Activated naive CD8-positive, alpha-beta T cell (primary cell): ENCODE data around the gene IFIT5.
"Not testable (repeated sequence)": the region's sequence is repeated elsewhere in the genome, so short reads cannot be mapped to it uniquely, and the experiment has no call there.

Experiments used
- H3K27ac Mint-ChIP-seq: one replicate; pipeline ENCODE4 v1.8.0; 2021; ENCODE audit warnings: mixed read lengths
- H3K27me3 Mint-ChIP-seq: one replicate; pipeline ENCODE4 v1.8.0; 2021; ENCODE audit warnings: mixed read lengths
- H3K36me3 Mint-ChIP-seq: one replicate; pipeline ENCODE4 v1.8.0; 2021; ENCODE audit warnings: mixed read lengths
- H3K4me1 Mint-ChIP-seq: one replicate; pipeline ENCODE4 v1.8.0; 2021; ENCODE audit warnings: low read depth, mixed read lengths
- H3K4me3 Mint-ChIP-seq: one replicate; pipeline ENCODE4 v1.8.0; 2021; ENCODE audit warnings: mild to moderate bottlenecking, mixed read lengths
- H3K9me3 Mint-ChIP-seq: one replicate; pipeline ENCODE4 v1.8.0; 2021; ENCODE audit warnings: low read depth, mixed read lengths

Gene IFIT5

DNA sequence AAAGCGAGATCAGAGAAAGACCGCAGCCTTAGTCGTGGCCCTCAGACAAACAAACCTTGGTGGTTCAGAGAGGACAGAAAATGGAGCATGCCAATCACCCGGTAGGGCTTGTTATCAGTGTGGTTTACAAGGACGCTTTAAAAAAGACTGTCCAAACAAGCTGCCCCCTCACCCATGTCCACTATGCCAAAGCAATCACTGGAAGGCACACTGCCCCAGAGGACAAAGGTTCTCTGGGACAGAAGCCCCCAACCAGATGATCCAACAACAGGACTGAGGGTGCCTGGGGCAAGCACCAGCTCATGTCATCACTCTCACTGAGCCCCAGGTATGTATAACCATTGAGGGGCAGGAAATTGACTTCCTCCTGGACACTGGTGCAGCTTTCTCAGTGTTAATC, 5.1 kb upstream of the IFIT5 start:
- not testable (repeated sequence) for H3K9me3 Mint-ChIP-seq, H3K27ac Mint-ChIP-seq, H3K27me3 Mint-ChIP-seq, H3K4me3 Mint-ChIP-seq
- Mint-ChIP-seq H3K36me3 (peaks cover 19% of the 10 kb centered on the region), H3K4me1 (peaks cover 20% of the 10 kb centered on the region)

DNA sequence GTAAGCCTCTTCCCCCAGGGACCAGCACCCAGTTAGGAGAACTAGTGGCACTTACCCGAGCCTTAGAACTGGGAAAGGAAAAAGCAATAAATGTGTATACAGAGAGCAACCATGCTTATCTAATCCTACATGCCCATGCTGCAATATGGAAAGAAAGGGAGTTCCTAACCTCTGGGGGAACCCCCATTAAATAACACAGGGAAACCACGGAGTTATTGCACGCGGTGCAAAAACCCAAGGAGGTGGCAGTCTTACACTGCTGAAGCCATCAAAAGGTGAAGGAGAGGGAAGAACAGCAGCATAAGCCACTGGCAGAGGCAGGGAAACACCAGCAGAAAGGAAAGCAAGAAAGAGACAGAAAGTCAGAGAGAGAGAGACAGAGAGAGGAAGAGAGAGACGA, 3.8 kb upstream of the IFIT5 start:
- not testable (repeated sequence) for H3K9me3 Mint-ChIP-seq, H3K4me3 Mint-ChIP-seq, H3K27me3 Mint-ChIP-seq, H3K27ac Mint-ChIP-seq
- Mint-ChIP-seq H3K36me3 (peaks cover 14% of the 10 kb centered on the region), H3K4me1 (peaks cover 25% of the 10 kb centered on the region)

DNA sequence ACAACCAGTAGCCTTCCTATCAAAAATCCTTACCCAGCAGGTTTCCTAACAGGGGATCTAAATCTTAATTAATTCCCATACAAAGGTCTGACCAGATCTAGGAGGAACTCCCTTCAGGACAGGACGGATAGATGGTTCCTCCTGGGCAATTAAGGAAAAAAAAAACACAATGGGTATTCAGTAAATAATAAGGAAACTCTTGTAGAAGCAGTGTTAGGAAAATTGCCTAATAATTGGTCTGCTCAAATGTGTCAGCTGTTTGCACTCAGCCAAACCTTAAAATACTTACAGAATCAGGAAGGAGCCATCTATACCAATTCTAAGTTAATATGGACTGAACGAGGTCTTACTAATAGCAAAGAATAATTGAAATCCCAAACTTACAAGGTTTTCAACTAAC, 3.2 kb upstream of the IFIT5 start:
- not testable (repeated sequence) for H3K27ac Mint-ChIP-seq, H3K4me3 Mint-ChIP-seq, H3K27me3 Mint-ChIP-seq, H3K9me3 Mint-ChIP-seq
- H3K36me3 Mint-ChIP-seq, result peaks cover 10% of the 10 kb centered on the region
- H3K4me1 Mint-ChIP-seq, result peaks cover 31% of the 10 kb centered on the region

DNA sequence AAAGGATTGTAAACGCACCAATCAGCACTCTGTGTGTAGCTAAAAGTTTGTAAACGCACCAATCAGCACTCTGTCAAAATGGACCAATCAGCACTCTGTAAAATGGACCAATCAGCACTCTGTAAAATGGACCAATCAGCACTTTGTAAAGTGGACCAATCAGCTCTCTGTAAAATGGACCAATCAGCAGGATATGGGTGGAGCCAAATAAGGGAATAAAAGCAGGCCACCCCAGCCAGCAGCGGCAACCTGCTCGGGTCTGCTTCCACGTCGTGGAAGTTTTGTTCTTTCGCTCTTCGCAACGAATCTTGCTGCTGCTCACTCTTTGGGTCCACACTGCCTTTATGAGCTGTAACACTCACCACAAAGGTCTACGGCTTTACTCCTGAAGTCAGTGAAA, 2.1 kb upstream of the IFIT5 start:
- peak overlapping the region; percentile 78 for H3K4me3 Mint-ChIP-seq
- H3K9me3 Mint-ChIP-seq, H3K36me3 Mint-ChIP-seq, H3K27me3 Mint-ChIP-seq: not testable (repeated sequence)
- H3K4me1 Mint-ChIP-seq, result peaks cover 39% of the 10 kb centered on the region
- H3K27ac Mint-ChIP-seq, result peak overlapping the region; percentile 88

DNA sequence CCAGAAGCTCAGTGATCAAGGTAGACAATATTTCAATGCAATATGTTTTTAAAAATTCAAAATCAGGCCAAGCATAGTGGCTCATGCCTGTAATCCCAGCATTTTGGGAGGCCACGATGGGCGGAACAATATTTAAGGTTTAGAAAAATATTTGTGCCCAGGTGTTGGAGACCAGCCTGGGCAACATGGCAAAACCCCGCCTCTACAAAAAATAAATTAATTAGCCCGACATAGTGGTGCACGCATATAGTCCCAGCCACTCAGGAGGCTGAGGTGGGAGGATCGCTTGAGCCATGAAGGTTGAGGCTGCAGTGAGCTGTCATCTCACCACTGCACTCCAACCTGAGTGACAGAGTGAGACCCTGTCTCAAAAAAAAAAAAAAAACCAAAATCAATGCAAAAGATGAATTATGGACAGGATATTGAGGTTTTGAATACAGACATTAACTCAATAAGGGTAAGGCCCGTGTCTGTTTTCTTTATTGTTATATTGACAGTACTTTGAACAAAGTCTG, 913 bp upstream of the IFIT5 start:
- Mint-ChIP-seq H3K36me3 (peaks cover 8% of the 10 kb centered on the region), H3K4me3 (peak overlapping the region; percentile 92), H3K9me3 (no peaks in the 10 kb centered on the region), H3K27ac (peak overlapping the region; percentile 95), H3K27me3 (no peaks in the 10 kb centered on the region), H3K4me1 (peaks cover 50% of the 10 kb centered on the region)

DNA sequence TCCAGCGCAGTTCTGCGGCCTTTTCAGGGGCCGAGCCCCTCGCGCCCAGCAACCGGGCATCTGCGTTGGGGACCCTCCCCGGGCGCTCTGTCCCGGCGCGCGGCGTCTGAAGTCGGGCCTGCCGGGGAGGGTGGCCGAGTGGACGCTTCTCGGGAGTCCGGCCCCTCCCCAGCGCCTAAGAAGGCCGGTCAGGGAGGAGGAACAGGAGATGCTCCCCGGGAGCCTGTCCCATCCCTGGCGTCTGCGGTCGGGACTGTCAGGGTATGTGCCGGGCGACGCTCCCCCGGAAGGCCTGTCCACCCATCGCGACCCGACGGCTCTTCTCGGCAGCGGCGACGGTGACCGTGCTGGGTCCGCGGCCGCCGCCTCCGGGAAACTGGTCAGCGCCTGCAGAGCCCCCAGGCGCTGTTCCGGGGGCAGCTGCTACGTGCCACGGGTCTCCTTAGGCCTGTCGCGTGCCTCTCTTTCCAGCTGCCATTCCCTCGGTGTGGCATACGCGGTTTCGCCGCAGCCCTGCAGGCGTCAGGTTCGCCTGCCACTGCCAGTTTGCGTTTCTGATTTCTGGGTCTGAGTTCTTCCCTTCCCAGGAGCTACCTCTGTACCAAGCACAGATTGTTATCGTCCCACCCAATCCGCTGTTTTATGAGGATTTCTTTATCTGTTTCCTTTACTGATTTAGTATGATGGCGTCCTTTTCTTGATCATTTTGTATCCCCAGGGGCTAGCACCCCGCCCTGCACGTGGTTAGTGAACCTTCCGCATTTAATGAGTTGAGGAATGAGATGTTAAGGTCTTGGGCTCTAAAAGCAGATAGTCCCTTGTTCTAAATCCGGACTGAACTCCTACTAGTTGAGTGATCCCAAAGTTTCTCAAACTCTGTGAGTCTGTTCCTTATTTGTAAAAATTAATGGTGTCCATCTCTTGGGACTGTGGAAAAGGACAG, 782 bp downstream of the IFIT5 start:
- H3K27ac Mint-ChIP-seq, result peak overlapping the region; percentile 95
- no peaks in the 10 kb centered on the region for H3K9me3 Mint-ChIP-seq
- H3K4me3 Mint-ChIP-seq, result peak overlapping the region; percentile 92
- H3K4me1 Mint-ChIP-seq, result peaks cover 61% of the 10 kb centered on the region
- H3K27me3 Mint-ChIP-seq, result no peaks in the 10 kb centered on the region
- peaks cover 8% of the 10 kb centered on the region for H3K36me3 Mint-ChIP-seq

DNA sequence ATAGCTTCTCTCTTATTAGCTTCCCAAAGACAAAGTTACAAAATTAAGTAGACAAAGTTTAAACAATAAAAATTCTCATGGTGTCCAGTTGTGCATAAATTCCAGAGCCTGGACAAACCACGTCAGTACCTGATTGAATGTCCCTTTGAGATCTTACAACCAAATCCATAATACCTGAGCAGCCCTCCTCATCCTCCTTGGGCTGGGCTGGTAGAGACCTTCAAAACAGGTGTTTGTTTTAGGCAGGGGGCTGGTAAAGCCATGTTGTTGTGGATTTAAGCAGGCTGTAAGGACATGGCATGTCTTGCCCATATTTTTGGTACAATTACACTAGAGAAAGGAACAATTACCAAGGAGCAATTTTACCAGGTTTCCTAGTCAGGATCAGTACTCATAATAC, 2.1 kb downstream of the IFIT5 start:
- peaks cover 68% of the 10 kb centered on the region for H3K4me1 Mint-ChIP-seq
- no peaks in the 10 kb centered on the region for H3K9me3 Mint-ChIP-seq
- H3K27ac Mint-ChIP-seq, result peak overlapping the region; percentile 95
- peak overlapping the region; percentile 92 for H3K4me3 Mint-ChIP-seq
- peaks cover 8% of the 10 kb centered on the region for H3K36me3 Mint-ChIP-seq
- H3K27me3 Mint-ChIP-seq, result no peaks in the 10 kb centered on the region

DNA sequence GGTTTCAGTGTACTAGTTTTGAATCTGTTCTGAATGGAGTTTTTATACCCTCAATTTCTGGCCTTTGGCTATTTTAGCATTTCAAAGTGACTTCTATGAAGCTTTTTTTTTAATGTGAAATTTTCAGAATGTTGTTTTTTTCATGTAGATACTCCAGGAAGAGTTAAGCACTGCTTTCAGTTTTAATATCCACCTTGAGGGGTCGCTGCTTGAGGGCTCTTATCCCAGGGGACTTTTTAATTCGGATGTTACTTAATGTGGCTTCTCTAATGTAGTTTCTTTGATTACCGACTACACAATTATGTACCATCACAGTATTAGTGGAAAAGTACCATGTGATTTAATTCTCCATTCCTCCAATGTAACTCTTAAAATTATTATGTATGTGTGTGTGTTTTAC, 5.2 kb downstream of the IFIT5 start:
- Mint-ChIP-seq H3K27me3 (no peaks in the 10 kb centered on the region), H3K9me3 (no peaks in the 10 kb centered on the region), H3K27ac (peak overlapping the region; percentile 54), H3K36me3 (peaks cover 4% of the 10 kb centered on the region), H3K4me1 (peaks cover 58% of the 10 kb centered on the region), H3K4me3 (peak overlapping the region; percentile 63)

DNA sequence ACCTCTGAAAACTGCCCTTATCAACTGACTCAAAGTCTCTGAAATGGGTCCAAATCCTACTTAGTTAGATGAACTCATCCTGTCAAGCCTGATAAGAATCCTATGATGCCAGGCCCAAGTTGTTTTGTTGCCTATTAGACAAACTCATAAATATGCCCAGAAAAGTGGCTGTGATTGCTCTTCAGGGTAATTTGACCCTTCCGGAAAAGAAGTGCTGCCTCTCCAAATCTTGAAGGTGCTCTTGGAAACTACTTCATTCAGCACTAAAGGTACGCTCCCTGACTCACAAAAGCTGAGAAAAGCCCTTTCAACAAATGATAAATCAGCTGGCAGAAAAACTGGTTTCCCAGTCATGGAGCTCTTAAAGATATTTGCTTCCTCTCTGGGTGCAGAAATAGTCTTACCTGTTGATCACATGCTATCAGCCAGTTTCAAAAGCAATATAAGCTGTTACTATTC, 6.7 kb downstream of the IFIT5 start:
- Mint-ChIP-seq H3K36me3 (peaks cover 4% of the 10 kb centered on the region), H3K4me3 (no peak overlapping the region), H3K27me3 (no peaks in the 10 kb centered on the region), H3K27ac (peak overlapping the region; percentile 18), H3K9me3 (no peaks in the 10 kb centered on the region), H3K4me1 (peaks cover 49% of the 10 kb centered on the region)

DNA sequence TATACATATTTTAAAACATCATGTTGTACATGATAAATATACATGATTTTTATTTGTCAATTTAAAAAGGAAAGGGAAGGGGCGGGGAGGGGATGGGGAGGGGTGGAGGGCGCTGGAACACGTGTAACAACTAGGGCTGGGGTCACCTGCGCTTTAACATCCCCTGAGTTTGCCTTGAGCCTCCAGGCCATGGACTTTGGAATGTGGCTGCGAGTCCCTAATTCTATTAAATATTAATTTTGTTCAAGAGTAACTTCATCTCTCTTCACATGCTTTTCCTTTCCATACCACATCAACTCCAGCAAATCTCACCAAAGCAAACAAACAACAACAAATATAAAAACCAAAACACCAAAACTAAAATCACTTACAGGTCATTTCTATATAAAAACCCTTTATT, 10.6 kb downstream of the IFIT5 start:
- Mint-ChIP-seq H3K9me3 (no peaks in the 10 kb centered on the region), H3K27ac (no peak overlapping the region), H3K27me3 (peaks cover 3% of the 10 kb centered on the region), H3K4me1 (peaks cover 19% of the 10 kb centered on the region), H3K36me3 (no peaks in the 10 kb centered on the region), H3K4me3 (no peak overlapping the region)

DNA sequence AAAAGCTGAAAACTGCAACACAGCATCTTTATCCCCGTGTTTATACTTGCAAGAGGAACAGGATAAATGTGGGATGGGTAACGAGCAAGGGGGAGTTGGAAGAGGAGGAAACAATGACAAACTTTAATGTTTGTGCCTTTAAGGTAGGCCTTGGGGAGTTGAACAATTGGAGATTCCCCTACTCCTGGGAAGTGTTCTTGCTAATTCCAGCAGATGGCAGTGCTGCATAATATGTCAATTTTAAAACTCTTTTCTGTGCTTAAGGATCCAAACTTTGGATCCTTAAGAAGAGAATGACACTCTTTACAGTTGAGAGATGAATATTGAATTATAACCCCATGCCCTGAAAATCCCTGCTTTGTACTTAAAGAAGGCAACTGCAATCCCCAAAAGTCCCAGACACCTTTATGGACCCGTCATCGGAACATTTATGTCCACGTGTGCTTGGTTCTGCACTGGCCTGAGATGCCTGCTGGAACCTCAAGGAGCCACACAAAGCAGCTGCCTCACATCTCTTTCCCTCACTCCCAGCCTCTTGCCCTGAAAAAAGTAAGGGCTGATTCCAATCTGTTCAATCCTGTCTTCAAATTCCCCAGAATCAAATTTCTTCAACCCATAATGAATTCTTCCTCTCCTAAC, 12.0 kb downstream of the IFIT5 start:
- no peaks in the 10 kb centered on the region for H3K36me3 Mint-ChIP-seq
- H3K9me3 Mint-ChIP-seq, result no peaks in the 10 kb centered on the region
- H3K27me3 Mint-ChIP-seq, result peaks cover 4% of the 10 kb centered on the region
- H3K27ac Mint-ChIP-seq, result no peak overlapping the region
- no peak overlapping the region for H3K4me3 Mint-ChIP-seq
- H3K4me1 Mint-ChIP-seq, result peaks cover 9% of the 10 kb centered on the region

DNA sequence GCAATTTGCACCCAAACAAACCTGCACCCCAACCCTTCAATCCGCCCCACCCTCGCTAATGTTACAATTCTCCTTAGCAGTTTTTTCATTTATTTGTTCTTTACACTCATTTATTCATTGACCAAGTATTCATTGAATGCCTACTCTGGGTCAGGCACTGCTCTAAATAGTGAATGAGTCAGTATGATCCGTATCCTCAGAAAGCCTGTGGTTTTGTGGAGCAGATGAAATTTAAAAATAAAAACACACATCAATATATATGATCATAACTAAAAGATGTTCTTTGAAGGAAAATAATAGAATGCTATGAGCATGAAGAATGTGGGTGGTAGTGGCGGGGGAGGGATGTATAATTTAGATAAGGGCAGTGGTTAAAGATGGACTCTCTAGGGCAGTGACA, 13.3 kb downstream of the IFIT5 start:
- peaks cover 2% of the 10 kb centered on the region for H3K4me1 Mint-ChIP-seq
- no peaks in the 10 kb centered on the region for H3K36me3 Mint-ChIP-seq
- H3K9me3 Mint-ChIP-seq, result no peaks in the 10 kb centered on the region
- no peak overlapping the region for H3K27ac Mint-ChIP-seq
- peaks cover 7% of the 10 kb centered on the region for H3K27me3 Mint-ChIP-seq
- H3K4me3 Mint-ChIP-seq, result no peak overlapping the region

DNA sequence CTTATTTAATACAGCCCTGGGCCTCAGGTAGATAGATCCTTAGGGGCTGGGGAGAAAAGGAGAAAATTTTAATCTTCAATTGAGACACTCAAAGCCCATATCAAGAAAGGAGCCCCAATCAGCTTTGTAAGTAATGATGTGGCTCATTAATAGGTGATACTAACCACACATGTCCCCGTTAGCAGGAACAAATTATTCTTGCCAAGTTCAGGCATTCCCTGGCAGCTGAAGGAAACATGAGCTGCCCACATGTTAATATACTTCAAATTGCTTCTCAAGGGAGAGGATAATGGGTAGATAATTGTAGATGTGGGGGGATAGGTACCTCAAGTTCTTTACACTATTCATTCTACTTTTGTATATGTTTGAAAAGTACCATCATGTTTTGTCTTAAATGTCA, 14.5 kb downstream of the IFIT5 start:
- Mint-ChIP-seq H3K27me3 (peaks cover 11% of the 10 kb centered on the region), H3K9me3 (no peaks in the 10 kb centered on the region), H3K36me3 (no peaks in the 10 kb centered on the region), H3K27ac (no peak overlapping the region), H3K4me1 (no peaks in the 10 kb centered on the region), H3K4me3 (no peak overlapping the region)

DNA sequence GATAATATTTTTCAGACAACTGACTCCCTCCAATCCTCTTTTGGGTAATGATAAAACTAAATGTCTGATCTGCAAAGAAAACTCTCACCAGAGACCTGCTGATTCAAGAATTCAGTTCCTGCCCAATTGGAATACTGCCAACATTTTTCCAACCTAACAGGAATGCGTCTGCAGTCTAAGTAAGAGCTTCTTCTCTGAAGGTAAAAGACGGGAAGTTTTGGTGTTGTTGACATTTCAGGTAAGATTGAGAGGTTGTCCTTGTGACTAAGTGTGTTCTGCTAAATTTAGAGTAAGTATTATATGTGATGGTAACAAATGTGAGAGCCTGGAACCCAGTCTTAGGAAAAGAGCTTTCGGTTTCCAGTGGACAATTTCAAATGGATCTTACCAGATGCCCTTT, 17.6 kb downstream of the IFIT5 start:
- no peak overlapping the region for H3K27ac Mint-ChIP-seq
- H3K4me1 Mint-ChIP-seq, result no peaks in the 10 kb centered on the region
- peaks cover 23% of the 10 kb centered on the region for H3K27me3 Mint-ChIP-seq
- H3K36me3 Mint-ChIP-seq, result no peaks in the 10 kb centered on the region
- no peak overlapping the region for H3K4me3 Mint-ChIP-seq
- no peaks in the 10 kb centered on the region for H3K9me3 Mint-ChIP-seq

DNA sequence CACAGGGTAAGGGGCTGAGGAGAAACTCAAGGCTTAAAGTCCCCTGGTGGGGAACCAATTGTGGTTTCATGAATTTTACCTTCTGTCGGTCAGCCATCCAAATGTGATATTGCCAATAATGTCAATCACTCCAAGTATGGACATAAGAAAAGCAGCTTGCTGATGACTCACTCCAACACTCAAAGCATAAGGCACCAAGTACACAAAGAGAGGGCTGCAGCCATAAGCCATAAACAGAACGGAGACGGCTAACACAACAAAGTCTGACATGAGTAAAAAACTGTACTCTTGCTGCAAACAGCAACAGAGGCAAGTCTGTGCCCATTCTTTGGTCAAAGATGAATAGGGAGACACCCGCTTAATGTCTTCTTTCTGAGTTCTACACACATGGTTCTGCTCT, 24.2 kb downstream of the IFIT5 start:
- Mint-ChIP-seq H3K27ac (no peak overlapping the region), H3K4me3 (no peak overlapping the region), H3K9me3 (no peaks in the 10 kb centered on the region), H3K27me3 (peaks cover 22% of the 10 kb centered on the region), H3K36me3 (no peaks in the 10 kb centered on the region), H3K4me1 (no peaks in the 10 kb centered on the region)
